Measurements from ENCODE around the gene RIC3. TPM values are rescaled to one million over a fixed set of nuclear protein-coding genes. Genes with fewer than 3 reads are reported as not detected.

Gene RIC3
- total RNA-seq, 1 donor, result 27.5 TPM

DNA sequence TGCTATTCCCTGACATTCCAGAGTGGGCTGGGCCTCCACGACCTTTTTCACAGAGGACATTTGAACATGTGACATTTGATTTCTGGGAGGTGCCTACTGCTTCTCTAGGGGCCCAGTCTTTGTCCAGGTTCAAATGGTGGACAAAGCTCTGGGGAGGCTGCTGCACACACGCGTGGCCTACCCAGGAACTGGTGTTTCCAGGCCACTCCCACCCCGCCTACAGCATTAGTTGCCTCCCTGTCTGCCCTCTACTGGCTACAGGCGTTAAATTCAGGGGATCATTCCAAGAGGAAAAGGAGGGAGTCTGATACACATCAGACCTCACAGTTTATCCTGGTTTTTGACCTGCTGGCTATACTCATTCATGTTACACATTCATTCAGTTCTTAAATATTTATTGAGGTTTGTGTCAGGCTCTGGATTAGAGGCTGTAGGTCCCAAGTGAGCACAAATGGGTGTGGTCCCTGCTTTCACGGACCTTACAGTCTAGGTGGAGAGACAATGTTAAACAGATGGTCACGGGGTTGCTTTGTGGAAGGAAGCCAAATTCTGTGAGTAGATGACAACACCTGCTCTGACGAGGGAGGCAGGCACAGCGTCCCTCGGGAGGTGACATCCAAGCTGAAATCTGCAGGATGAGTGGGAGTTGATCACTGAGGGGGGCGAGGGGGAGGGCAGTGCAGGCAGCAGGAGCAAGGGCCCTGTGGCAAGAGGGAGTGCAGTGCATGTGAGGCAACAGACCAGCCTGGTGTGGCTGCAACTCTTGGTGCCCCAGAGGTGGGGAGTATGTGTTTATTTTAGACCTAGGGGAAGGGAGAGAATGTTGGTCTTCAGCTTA, 76.0 kb downstream of the RIC3 start:
- H3K4me3 ChIP-seq (ENCODE audit: low read length), result no peak overlapping the region
- H3K27me3 ChIP-seq (ENCODE audit: insufficient read depth, low read length), result no peaks in the 10 kb centered on the region
- H3K9me3 ChIP-seq (ENCODE audit: low read depth, low read length), result no peaks in the 10 kb centered on the region
- H3K4me1 ChIP-seq (ENCODE audit: insufficient read depth, low read length), result no peaks in the 10 kb centered on the region

DNA sequence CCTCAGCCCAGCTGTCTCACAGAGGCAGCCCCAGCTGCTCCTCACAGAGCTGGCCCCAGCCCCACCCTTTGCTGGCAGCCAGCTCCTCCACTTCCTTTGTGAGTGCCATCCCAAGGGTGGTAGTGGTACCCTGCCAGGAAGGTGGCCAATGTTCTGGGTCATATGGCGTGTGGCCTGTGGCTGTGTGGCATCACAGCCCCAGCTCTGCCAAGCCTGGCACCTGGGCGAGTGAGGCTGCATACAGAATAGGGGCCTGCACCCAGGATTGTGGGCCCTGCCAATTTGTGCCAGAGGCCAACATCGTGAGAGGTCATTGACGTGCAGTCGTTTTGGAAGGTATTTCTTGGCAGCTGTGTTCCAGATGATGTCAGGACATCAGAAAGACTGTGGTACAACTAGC, 77.1 kb downstream of the RIC3 start:
- Histone ChIP-seq H3K4me1 (ENCODE audit: insufficient read depth, low read length) (no peaks in the 10 kb centered on the region), H3K4me3 (ENCODE audit: low read length) (no peak overlapping the region), H3K27me3 (ENCODE audit: insufficient read depth, low read length) (no peaks in the 10 kb centered on the region), H3K9me3 (ENCODE audit: low read depth, low read length) (no peaks in the 10 kb centered on the region)

DNA sequence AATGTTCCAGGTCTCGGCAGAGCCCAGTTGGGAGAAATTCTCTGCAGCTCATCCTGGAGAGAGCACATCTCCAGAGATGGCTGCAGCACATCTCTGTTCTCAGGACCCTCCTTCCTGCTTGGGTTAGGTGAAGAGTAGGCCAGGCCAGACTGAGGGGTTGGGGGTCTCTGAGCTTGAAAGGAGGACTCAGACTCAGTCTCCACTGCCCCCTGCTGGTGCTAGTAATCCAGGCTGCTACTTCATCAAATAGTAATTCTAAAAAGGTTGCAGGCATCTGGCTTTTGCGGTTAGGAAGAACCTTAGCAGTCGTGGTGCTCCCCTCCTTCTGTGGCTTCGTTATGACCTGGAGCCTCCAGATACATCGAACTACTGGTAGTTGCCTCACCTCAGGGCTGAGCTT, 78.1 kb downstream of the RIC3 start:
- H3K4me3 ChIP-seq (ENCODE audit: low read length), result no peak overlapping the region
- H3K27me3 ChIP-seq (ENCODE audit: insufficient read depth, low read length), result no peaks in the 10 kb centered on the region
- no peaks in the 10 kb centered on the region for H3K9me3 ChIP-seq (ENCODE audit: low read depth, low read length)
- no peaks in the 10 kb centered on the region for H3K4me1 ChIP-seq (ENCODE audit: insufficient read depth, low read length)

DNA sequence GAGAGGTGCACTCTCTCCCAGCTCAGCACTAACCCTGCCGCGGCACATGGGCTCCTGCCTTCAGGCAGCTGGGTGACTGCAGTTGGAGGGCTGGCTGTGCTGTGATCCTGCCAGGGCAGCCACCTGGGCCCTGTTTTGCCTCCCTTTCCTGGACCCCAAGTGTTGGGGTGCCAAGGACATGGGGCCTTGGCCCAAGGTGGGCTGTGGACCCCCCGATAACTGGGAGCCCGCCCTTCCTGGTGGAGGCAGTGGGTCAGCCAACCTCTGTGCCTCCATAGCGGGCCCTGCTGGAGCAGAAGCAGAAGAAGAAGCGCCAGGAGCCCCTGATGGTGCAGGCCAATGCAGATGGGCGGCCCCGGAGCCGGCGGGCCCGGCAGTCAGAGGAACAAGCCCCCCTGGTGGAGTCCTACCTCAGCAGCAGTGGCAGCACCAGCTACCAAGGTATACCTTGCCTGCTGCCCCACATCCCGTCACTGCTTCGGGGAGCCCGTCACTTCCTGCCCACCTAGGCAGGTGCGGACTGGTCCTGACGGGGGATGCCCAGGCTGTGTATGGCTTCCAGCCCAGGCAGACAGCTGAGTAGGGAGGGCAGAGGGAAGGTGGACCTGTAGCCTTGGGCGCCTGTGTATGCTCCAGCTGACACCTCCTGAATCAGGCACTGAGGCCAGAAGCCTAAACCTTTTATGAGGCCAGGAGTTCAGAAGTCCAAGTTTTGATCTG, 78.9 kb downstream of the RIC3 start:
- H3K4me1 ChIP-seq (ENCODE audit: insufficient read depth, low read length), result no peaks in the 10 kb centered on the region
- H3K27me3 ChIP-seq (ENCODE audit: insufficient read depth, low read length), result no peaks in the 10 kb centered on the region
- no peak overlapping the region for H3K4me3 ChIP-seq (ENCODE audit: low read length)
- H3K9me3 ChIP-seq (ENCODE audit: low read depth, low read length), result no peaks in the 10 kb centered on the region

DNA sequence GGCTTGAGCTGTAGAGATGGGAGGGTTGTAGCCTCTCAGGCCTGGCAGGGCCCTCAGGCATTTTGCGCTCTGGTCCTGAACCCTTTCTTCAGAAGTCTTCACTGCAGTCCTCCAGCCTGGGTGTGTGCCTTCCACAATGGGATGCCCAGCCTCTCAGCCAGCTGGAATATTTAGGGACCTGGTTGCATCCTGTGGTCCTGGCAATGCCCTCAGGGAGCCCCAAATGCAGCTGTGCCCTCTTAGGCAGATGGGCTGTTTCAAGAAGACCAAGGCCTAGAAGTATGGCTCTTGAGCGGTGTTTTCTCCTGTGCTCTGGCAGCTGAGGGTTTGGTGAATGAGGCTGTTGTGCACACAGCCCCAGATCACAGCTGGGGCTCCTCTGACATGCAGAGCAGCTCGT, 81.1 kb downstream of the RIC3 start:
- no peaks in the 10 kb centered on the region for H3K9me3 ChIP-seq (ENCODE audit: low read depth, low read length)
- H3K4me3 ChIP-seq (ENCODE audit: low read length), result no peak overlapping the region

DNA sequence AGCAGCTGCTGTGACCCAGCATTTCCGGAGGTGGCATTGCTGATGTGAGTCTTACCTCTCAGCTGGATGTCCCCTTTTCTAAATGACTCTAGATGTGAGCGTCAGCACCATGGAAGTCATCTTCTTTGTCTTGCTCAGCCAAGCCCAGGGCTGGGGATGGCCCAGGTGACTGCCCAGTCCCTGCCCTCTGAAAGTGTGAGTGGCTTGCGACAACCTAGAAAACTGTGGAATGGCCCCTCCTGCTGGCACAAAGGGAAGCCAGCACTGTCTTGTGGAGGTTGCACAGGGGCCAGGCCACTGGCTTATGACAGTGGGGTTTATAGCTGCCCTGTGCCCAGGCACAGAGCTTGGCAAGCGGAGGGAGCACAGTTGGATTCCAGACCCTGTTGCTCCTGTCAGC, 81.6 kb downstream of the RIC3 start:
- Histone ChIP-seq H3K27me3 (ENCODE audit: insufficient read depth, low read length) (peaks cover 10% of the 10 kb centered on the region), H3K9me3 (ENCODE audit: low read depth, low read length) (no peaks in the 10 kb centered on the region), H3K4me1 (ENCODE audit: insufficient read depth, low read length) (no peaks in the 10 kb centered on the region), H3K4me3 (ENCODE audit: low read length) (no peak overlapping the region)

More for the DNA sequence above, 81.1 kb downstream of the RIC3 start:
- Histone ChIP-seq H3K27me3 (ENCODE audit: insufficient read depth, low read length) (peaks cover 4% of the 10 kb centered on the region), H3K4me1 (ENCODE audit: insufficient read depth, low read length) (no peaks in the 10 kb centered on the region)

DNA sequence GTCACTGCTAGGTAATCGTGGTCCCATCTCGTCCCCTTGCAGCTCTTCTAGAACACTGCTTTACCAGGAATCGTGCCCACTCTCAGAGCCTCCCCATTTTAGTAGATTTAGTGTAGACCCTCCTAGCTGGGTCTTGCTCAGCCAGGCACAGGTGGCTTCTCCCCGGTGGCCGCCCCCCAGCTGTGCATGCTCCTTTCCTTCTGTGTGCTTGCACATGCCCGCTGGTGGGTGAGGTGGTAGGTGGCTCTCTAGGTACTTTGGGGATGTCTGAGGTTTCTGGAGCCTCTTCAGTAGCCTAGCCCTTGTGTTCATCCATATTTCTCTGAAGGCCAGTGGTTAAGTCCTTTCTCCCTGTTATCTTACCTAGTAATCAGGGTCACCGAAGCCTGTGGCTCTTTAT, 82.3 kb downstream of the RIC3 start:
- no peak overlapping the region for H3K4me3 ChIP-seq (ENCODE audit: low read length)
- no peaks in the 10 kb centered on the region for H3K4me1 ChIP-seq (ENCODE audit: insufficient read depth, low read length)
- H3K27me3 ChIP-seq (ENCODE audit: insufficient read depth, low read length), result peaks cover 15% of the 10 kb centered on the region
- H3K9me3 ChIP-seq (ENCODE audit: low read depth, low read length), result no peaks in the 10 kb centered on the region

DNA sequence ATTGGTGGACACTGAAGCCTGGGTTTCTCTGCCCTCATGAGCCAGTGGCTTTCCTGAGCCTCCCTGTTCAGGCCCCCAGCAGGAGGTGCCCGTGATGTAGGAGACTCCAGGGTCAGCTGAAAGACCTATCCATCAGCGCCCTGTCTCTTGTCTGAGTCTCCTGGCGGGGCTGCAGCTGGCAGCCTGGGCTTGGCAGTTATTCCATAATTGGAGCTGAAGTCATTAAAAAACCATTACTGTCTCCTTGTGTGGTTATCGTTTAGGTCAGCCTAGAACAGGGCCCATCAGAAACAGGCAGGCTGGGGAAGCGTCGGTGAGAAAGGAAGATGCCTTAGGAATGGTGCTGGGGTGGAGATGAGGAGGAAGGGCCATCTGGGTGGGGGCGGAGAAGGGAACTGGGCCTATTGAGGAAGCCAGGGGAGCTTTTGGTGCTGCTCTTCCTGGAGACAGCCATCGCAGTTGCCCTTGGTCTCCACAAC, 82.8 kb downstream of the RIC3 start:
- Histone ChIP-seq H3K27me3 (ENCODE audit: insufficient read depth, low read length) (peaks cover 17% of the 10 kb centered on the region), H3K4me1 (ENCODE audit: insufficient read depth, low read length) (no peaks in the 10 kb centered on the region), H3K4me3 (ENCODE audit: low read length) (no peak overlapping the region), H3K9me3 (ENCODE audit: low read depth, low read length) (no peaks in the 10 kb centered on the region)

DNA sequence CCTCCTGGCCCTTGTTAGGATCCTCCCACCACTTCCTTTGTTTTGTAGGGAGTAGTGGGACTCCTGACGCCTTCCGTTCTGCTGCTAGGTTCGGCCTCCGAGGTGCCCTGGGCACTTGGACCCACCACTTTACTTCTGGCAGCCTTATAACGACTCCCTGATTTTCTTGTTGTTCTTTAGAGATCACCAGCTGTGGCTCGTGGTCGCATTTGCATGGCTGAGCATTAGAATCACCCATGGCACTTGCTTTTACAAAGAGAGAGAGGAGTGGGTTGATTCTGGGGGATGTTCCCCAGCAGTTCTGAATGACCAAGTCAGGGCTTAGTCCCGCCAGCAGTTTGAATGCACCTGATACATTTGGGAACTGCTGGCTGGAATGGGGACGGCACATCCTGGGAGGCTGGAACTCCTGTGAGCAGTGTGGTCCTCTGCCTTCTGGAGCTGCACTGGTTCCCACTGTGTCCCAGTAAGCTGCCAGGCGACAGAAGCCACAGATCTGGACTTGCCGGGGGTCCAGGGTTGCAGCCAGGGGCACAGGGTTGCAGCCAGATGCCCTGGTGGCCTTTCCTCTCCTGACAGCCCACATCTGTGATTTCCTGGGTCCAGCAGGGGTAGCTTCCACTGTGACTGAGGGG, 83.7 kb downstream of the RIC3 start:
- no peaks in the 10 kb centered on the region for H3K9me3 ChIP-seq (ENCODE audit: low read depth, low read length)
- no peak overlapping the region for H3K4me3 ChIP-seq (ENCODE audit: low read length)
- H3K4me1 ChIP-seq (ENCODE audit: insufficient read depth, low read length), result no peaks in the 10 kb centered on the region
- H3K27me3 ChIP-seq (ENCODE audit: insufficient read depth, low read length), result peaks cover 23% of the 10 kb centered on the region

DNA sequence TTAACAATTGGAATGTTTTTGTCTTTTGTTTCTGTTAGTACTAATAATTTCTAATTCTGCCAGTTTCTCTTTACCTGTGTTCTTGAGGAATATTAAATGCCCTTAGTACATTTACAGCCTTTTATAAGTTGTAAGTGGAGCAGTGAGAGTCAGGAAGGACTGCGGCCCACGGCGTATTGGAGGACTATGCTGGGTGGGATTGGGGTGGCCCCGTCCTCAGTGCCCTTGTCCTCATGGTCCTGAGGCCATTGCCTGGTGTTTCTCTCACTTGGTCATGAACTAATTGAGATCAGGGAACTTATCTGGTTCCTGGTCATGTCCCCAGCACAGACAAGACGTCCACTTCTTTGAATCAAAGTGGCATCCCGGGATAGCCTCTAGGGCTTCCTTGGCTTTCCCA, 84.5 kb downstream of the RIC3 start:
- no peak overlapping the region for H3K4me3 ChIP-seq (ENCODE audit: low read length)
- H3K27me3 ChIP-seq (ENCODE audit: insufficient read depth, low read length), result peaks cover 28% of the 10 kb centered on the region
- H3K9me3 ChIP-seq (ENCODE audit: low read depth, low read length), result no peaks in the 10 kb centered on the region
- no peaks in the 10 kb centered on the region for H3K4me1 ChIP-seq (ENCODE audit: insufficient read depth, low read length)

DNA sequence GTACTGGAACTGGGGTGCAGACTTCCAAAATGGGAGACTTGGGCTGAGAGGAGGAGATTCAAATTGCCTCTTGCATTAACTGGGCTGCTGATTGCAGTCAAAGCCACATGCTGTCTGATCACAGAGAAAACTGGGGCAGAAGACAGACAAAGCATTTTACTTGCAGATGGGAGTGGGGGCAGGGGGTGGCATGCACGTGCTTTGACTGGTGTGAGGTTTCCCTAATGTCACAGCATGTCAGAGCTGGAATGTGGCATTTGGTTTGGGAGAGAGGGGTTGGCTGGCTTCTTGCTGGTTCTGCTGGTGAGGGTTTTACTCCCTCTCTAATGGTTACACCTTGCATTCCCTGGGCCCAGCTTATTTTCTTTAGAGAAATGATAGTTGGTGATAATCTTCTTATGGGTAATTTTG, 84.9 kb downstream of the RIC3 start:
- no peak overlapping the region for H3K4me3 ChIP-seq (ENCODE audit: low read length)
- H3K27me3 ChIP-seq (ENCODE audit: insufficient read depth, low read length), result peaks cover 28% of the 10 kb centered on the region
- no peaks in the 10 kb centered on the region for H3K4me1 ChIP-seq (ENCODE audit: insufficient read depth, low read length)
- H3K9me3 ChIP-seq (ENCODE audit: low read depth, low read length), result no peaks in the 10 kb centered on the region

DNA sequence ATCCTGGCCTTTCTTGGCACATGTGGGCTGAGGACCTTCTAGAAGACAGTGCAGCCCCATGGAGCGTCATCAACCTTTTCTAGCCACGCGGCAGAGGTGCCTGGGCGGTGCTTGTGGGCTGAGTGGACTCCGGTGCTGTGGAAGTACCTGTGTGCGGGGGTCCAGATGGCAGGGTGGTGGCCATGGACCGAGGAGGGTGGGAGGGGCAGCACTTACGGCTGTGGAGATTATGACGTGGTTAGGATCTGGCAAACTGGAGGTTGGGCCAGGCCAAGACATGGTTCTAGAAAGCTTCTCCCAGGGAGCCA, 85.8 kb downstream of the RIC3 start:
- no peaks in the 10 kb centered on the region for H3K4me1 ChIP-seq (ENCODE audit: insufficient read depth, low read length)

DNA sequence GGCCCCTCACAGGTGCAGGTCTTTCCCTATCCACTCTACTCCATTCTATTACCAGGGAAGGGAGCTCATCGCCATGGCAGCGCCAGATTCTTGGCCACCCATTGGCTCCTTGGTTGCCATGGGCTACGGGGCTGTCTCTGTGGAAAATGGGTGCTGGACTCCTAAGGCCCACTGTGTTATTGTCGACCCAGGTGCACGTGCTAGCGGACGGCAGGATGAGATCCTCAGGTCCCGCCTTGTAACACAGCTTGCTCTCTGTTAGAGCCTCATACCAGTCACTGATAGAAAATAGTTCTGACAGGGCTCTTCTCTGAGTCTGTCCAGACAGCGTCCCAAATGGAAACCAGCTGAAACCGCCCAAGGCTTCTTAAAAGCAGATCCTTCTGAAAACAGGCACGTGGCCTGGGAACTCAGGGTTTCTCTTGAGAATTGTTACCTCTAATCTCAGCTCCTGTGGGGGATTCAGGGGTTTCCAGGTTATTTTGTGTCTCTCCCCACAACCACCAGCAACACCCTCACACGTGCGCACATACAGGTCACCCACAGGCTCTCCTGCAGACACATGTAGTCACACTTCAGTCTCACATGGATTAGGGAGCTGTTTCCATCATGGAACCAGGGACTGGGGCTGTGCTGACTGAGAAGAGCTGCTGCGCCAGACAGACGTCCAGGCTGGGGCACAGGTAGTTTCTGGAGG, 86.3 kb downstream of the RIC3 start:
- Histone ChIP-seq H3K4me1 (ENCODE audit: insufficient read depth, low read length) (no peaks in the 10 kb centered on the region), H3K4me3 (ENCODE audit: low read length) (no peak overlapping the region), H3K27me3 (ENCODE audit: insufficient read depth, low read length) (peaks cover 28% of the 10 kb centered on the region), H3K9me3 (ENCODE audit: low read depth, low read length) (no peaks in the 10 kb centered on the region)

More for the DNA sequence above, 85.8 kb downstream of the RIC3 start:
- Histone ChIP-seq H3K27me3 (ENCODE audit: insufficient read depth, low read length) (peaks cover 28% of the 10 kb centered on the region), H3K4me3 (ENCODE audit: low read length) (no peak overlapping the region), H3K9me3 (ENCODE audit: low read depth, low read length) (no peaks in the 10 kb centered on the region)

DNA sequence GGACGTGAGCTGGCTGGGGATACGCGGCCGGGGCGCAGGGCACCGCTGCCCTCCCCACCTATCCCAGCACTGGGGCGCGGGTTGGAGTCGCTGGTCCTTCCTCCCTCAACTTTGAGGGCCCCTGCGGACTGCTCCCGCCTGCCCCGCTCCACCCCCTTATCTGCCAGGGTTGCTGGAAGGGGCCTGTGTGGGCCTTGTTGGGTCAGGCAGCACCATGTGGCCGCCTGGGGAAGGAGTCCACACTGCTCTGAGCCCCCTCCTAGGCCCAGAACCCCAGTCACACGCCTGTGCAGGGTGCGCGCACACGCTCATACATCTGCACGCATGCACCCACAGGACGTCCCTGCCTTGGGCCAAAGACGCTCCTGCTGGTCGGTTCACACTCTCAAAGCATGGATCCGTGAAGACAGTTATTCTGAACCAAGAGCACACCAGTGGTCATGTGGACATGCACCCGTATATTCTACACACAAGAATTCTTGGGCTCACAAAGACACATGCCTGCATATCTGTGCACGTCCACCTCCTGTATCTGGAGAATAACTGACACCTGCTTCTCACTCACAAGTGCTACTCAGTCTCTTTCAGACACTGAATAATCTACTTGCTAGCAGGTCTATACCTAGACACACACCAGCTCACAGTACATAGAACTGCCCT, 87.1 kb downstream of the RIC3 start:
- H3K9me3 ChIP-seq (ENCODE audit: low read depth, low read length), result no peaks in the 10 kb centered on the region
- no peak overlapping the region for H3K4me3 ChIP-seq (ENCODE audit: low read length)

More for the DNA sequence above, 87.1 kb downstream of the RIC3 start:
- H3K27me3 ChIP-seq (ENCODE audit: insufficient read depth, low read length), result peaks cover 28% of the 10 kb centered on the region
- H3K4me1 ChIP-seq (ENCODE audit: insufficient read depth, low read length), result no peaks in the 10 kb centered on the region
